ENCODE data around the gene ROBO1.

ROBO1 gene

GRCh38 chr3:79415356-79415755 lies 352.4 kb downstream of the ROBO1 start:
- no peak overlapping the region for H3K27ac ChIP-seq
- DNase-seq (ENCODE audit: low spot score), result no peak
- TF ChIP-seq CTCF (IDR thresholded peaks at IDR 0.05), result no peak
- no peak overlapping the region for H3K4me3 ChIP-seq

DNA sequence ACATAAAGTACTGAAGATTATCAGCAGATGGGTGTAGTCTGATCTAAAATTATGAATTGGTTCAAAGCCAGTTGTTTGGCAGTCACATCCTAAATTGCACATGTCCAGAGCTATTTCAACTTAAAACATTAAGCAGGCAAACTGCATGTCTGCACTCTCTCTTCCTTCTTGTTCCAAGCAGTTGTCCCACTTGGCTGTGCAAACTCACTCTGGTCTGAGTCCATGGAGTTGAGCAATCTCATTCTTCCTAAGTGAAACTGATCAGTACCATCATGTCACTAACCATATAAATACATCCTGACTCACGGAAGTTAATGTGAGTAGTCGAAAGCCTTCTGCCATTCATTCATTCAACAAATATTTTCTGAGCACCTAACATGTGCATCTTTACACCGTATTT lies 353.0 kb downstream of the ROBO1 start:
- Histone ChIP-seq H3K4me3 (no peak overlapping the region), H3K27ac (no peak overlapping the region)
- TF ChIP-seq CTCF (IDR thresholded peaks at IDR 0.05), result no peak
- no peak for DNase-seq (ENCODE audit: low spot score)

GRCh38 chr3:79414035-79414434 lies 353.8 kb downstream of the ROBO1 start:
- Histone ChIP-seq H3K4me3 (no peak overlapping the region), H3K27ac (no peak overlapping the region)
- DNase-seq (ENCODE audit: low spot score), result no peak
- no peak for TF ChIP-seq CTCF (IDR thresholded peaks at IDR 0.05)

DNA sequence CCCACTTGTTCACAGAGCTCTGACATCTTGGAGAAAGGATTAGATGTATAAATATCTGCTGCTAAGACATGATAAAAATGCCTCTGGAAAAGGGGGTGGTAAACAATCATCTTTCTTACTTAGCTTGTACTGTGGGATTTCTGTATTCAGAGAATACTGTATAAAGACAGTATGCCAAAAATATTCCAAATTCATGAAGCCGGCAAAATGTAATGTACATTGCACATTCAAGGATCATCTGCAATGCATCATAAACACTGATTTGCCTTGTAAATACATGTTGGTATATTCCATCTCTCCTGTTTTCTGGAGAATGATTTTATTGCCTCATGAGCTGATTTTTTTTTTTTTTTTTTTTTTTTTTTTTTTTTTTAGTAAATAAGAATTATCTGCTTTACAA lies 355.3 kb downstream of the ROBO1 start:
- no peak overlapping the region for H3K27ac ChIP-seq
- no peak overlapping the region for H3K4me3 ChIP-seq
- no peak for TF ChIP-seq CTCF (IDR thresholded peaks at IDR 0.05)
- no peak for DNase-seq (ENCODE audit: low spot score)

GRCh38 chr3:79410617-79411016 lies 357.2 kb downstream of the ROBO1 start:
- no peak overlapping the region for H3K4me3 ChIP-seq
- TF ChIP-seq CTCF (IDR thresholded peaks at IDR 0.05), result no peak
- no peak for DNase-seq (ENCODE audit: low spot score)
- no peak overlapping the region for H3K27ac ChIP-seq

DNA sequence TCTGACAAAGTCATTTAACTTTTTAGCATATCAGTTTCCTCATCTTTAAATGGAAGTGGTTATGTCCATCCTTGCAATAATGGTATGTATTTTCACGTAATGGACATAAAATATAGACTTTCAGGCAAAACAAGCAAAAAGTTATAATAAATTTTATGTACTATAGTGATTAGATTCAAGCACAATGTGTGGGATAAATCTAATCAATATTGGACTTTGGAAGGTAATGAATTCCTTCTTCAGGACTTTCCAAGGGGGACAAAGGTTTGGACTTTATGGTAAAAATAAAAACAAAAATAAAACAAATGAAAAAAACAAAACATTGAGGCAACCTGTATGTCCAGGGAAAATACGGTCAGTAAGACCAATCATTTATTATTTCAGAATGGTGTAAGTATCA lies 357.7 kb downstream of the ROBO1 start:
- Histone ChIP-seq H3K4me3 (no peak overlapping the region), H3K27ac (no peak overlapping the region)
- TF ChIP-seq CTCF (IDR thresholded peaks at IDR 0.05), result no peak
- DNase-seq (ENCODE audit: low spot score), result no peak

DNA sequence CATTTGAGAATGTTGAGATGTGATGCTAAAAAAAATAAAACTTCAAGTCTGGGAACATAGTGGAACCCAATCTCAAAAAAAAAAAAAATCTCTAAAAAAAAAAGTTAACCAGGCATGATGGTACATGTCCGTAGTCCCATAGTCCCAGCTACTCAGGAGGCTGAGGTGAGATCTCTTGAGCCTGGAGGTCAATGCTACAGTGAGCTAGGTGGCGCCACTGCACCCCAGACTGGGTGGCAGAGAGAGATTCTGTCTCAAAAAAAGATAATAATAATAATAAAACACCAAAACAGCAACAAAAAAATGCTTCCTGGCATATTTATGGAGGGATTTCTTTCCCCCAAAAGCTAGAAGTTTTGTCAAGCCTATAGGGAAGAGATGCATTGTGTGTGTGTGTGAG lies 361.6 kb downstream of the ROBO1 start:
- no peak overlapping the region for H3K27ac ChIP-seq

More for the DNA sequence above, 361.6 kb downstream of the ROBO1 start:
- no peak overlapping the region for H3K4me3 ChIP-seq
- no peak for DNase-seq (ENCODE audit: low spot score)
- TF ChIP-seq CTCF (IDR thresholded peaks at IDR 0.05), result no peak

All from coronary artery (tissue), 2 donors.